ENCODE measurements around the gene SIGLEC10. TPM values are rescaled to one million over a fixed set of nuclear protein-coding genes. Genes with fewer than 3 reads are reported as not detected.
"Not testable (repeated sequence)": the region's sequence is repeated elsewhere in the genome, so short reads cannot be mapped to it uniquely, and the experiment has no call there.

SIGLEC10 gene
- total and polyA plus RNA-seq, 7 experiments from 2014 or later: 0.06 to 36.5 (median 0.51) TPM

GRCh38 chr19:51430221-51430620 lies 12.8 kb upstream of the SIGLEC10 start:
- no peaks in the 10 kb centered on the region for H3K36me3 ChIP-seq (ENCODE audit: control insufficient read depth in 2 of 3, insufficient read depth in 3 of 3, low read length in 3 of 3)
- H3K4me1 ChIP-seq (ENCODE audit: control insufficient read depth in 2 of 2, insufficient read depth in 2 of 2, low read length in 2 of 2): no peaks in the 10 kb centered on the region
- DNase-seq (no peak), ATAC-seq (no peak)
- Mint-ChIP-seq H3K4me3 (no peak overlapping the region), H3K27me3 (peaks cover 0 to 23% (median 4%) of the 10 kb centered on the region in 5 donors), H3K36me3 (no peaks in the 10 kb centered on the region), H3K27ac (no peak overlapping the region), H3K4me1 (peaks cover 0 to 4% (median 0%) of the 10 kb centered on the region in 7 donors), H3K9me3 (peaks cover 0 to 3% (median 0%) of the 10 kb centered on the region in 11 donors)
- H3K9me3 ChIP-seq (ENCODE audit: control insufficient read depth in 2 of 3, low read length in 3 of 3): no peaks in the 10 kb centered on the region
- H3K4me3 ChIP-seq (ENCODE audit: low read length): no peak overlapping the region
- H3K27ac ChIP-seq (ENCODE audit: low read depth, low read length): no peak overlapping the region
- ChIA-PET CTCF (no interaction called here), POLR2A (no interaction called here)
- no peaks in the 10 kb centered on the region for H3K27me3 ChIP-seq (ENCODE audit: control insufficient read depth in 2 of 2, insufficient read depth in 2 of 2, low read length in 2 of 2)
- intact Hi-C loops (cut with micrococcal nuclease): no loop called here

GRCh38 chr19:51427201-51427600 lies 9.8 kb upstream of the SIGLEC10 start:
- no peaks in the 10 kb centered on the region for H3K36me3 ChIP-seq (ENCODE audit: control insufficient read depth in 2 of 3, insufficient read depth in 3 of 3, low read length in 3 of 3)
- ChIA-PET CTCF (no interaction called here), POLR2A (no interaction called here)
- H3K4me1 Mint-ChIP-seq: peaks cover 0 to 4% (median 0%) of the 10 kb centered on the region in 7 donors
- intact Hi-C loops (cut with micrococcal nuclease): no loop called here
- DNase-seq (no peak), ATAC-seq (peak; percentile 52)
- no peaks in the 10 kb centered on the region for H3K9me3 ChIP-seq (ENCODE audit: control insufficient read depth in 2 of 3, low read length in 3 of 3)
- H3K9me3 Mint-ChIP-seq: peaks cover 0 to 4% (median 0%) of the 10 kb centered on the region in 11 donors
- no peak overlapping the region for H3K4me3 ChIP-seq (ENCODE audit: low read length)
- no peak overlapping the region for H3K4me3 Mint-ChIP-seq
- no peaks in the 10 kb centered on the region for H3K4me1 ChIP-seq (ENCODE audit: control insufficient read depth in 2 of 2, insufficient read depth in 2 of 2, low read length in 2 of 2)
- H3K36me3 Mint-ChIP-seq: no peaks in the 10 kb centered on the region
- no peak overlapping the region for H3K27ac ChIP-seq (ENCODE audit: low read depth, low read length)
- H3K27ac Mint-ChIP-seq: no peak overlapping the region
- H3K27me3 ChIP-seq (ENCODE audit: control insufficient read depth in 2 of 2, insufficient read depth in 2 of 2, low read length in 2 of 2): no peaks in the 10 kb centered on the region
- peaks cover 4 to 23% (median 10%) of the 10 kb centered on the region in 5 donors for H3K27me3 Mint-ChIP-seq

GRCh38 chr19:51422053-51422448 lies 4.6 kb upstream of the SIGLEC10 start:
- ChIA-PET CTCF (interaction anchor here (0.6 to 4.8 kb wide), 7 partner anchors 16 to 237 kb away, joined by 3 to 36 read pairs (median 4); no protein-coding TSS in a partner anchor), POLR2A (interaction anchor here (1.0 kb wide), 1 partner anchor 291 kb away, joined by 3 read pairs; no protein-coding TSS in a partner anchor)
- Mint-ChIP-seq H3K9me3 (peaks cover 0 to 8% (median 0%) of the 10 kb centered on the region in 11 donors), H3K27me3 (peaks cover 19 to 40% (median 31%) of the 10 kb centered on the region in 5 donors), H3K27ac (peak overlapping the region in 1 of 9 donors; percentile 2), H3K36me3 (no peaks in the 10 kb centered on the region), H3K4me3 (peak overlapping the region in 3 of 10 donors; percentile 4 to 12 (median 8)), H3K4me1 (peaks cover 0 to 11% (median 0%) of the 10 kb centered on the region in 7 donors)
- Histone ChIP-seq H3K36me3 (ENCODE audit: control insufficient read depth in 2 of 3, insufficient read depth in 3 of 3, low read length in 3 of 3) (no peaks in the 10 kb centered on the region), H3K4me1 (ENCODE audit: control insufficient read depth in 2 of 2, insufficient read depth in 2 of 2, low read length in 2 of 2) (no peaks in the 10 kb centered on the region), H3K9me3 (ENCODE audit: control insufficient read depth in 2 of 3, low read length in 3 of 3) (no peaks in the 10 kb centered on the region), H3K27ac (ENCODE audit: low read depth, low read length) (no peak overlapping the region), H3K4me3 (ENCODE audit: low read length) (no peak overlapping the region), H3K27me3 (ENCODE audit: control insufficient read depth in 2 of 2, insufficient read depth in 2 of 2, low read length in 2 of 2) (no peaks in the 10 kb centered on the region)
- DNase-seq (peak; percentile 41 to 96 (median 61)), ATAC-seq (peak; percentile 90)
- intact Hi-C loops (cut with micrococcal nuclease): loop anchor here (1.0 to 5.0 kb wide), 6 partner anchors 19 to 235 kb away; no protein-coding TSS in a partner anchor

GRCh38 chr19:51421229-51422052 lies 4.0 kb upstream of the SIGLEC10 start:
- no peak for ATAC-seq
- intact Hi-C loops (cut with micrococcal nuclease): loop anchor here (1.0 to 5.0 kb wide), 6 partner anchors 20 to 236 kb away; no protein-coding TSS in a partner anchor
- DNase-seq: no peak

GRCh38 chr19:51420511-51420910 lies 3.1 kb upstream of the SIGLEC10 start:
- H3K27ac Mint-ChIP-seq; POLR2A ChIA-PET; H3K4me1 ChIP-seq (ENCODE audit: control insufficient read depth in 2 of 2, insufficient read depth in 2 of 2, low read length in 2 of 2); H3K36me3 Mint-ChIP-seq; DNase-seq; H3K9me3 Mint-ChIP-seq; H3K4me3 ChIP-seq (ENCODE audit: low read length); H3K27ac ChIP-seq (ENCODE audit: low read depth, low read length); H3K4me3 Mint-ChIP-seq; H3K27me3 ChIP-seq (ENCODE audit: control insufficient read depth in 2 of 2, insufficient read depth in 2 of 2, low read length in 2 of 2); H3K36me3 ChIP-seq (ENCODE audit: control insufficient read depth in 2 of 3, insufficient read depth in 3 of 3, low read length in 3 of 3); H3K9me3 ChIP-seq (ENCODE audit: control insufficient read depth in 2 of 3, low read length in 3 of 3); ATAC-seq: not testable (repeated sequence)
- H3K4me1 Mint-ChIP-seq: peaks cover 0 to 12% (median 0%) of the 10 kb centered on the region in 7 donors
- intact Hi-C loops (cut with micrococcal nuclease): loop anchor here in 1 of 2 donors (5.0 kb wide), 1 partner anchor 187 kb away; no protein-coding TSS in a partner anchor
- CTCF ChIA-PET: interaction anchor here (0.7 to 4.8 kb wide), 9 partner anchors 18 to 276 kb away, joined by 3 to 36 read pairs (median 4); no protein-coding TSS in a partner anchor
- peaks cover 16 to 37% (median 30%) of the 10 kb centered on the region in 5 donors for H3K27me3 Mint-ChIP-seq

More at GRCh38 chr19:51421229-51422052, 4.0 kb upstream of the SIGLEC10 start:
- Mint-ChIP-seq H3K4me1 (peaks cover 0 to 12% (median 0%) of the 10 kb centered on the region in 7 donors), H3K27ac (no peak overlapping the region), H3K4me3 (peak overlapping the region in 1 of 10 donors; percentile 4), H3K27me3 (peaks cover 19 to 37% (median 30%) of the 10 kb centered on the region in 5 donors), H3K9me3 (peaks cover 0 to 8% (median 0%) of the 10 kb centered on the region in 11 donors), H3K36me3 (no peaks in the 10 kb centered on the region)
- H3K36me3 ChIP-seq (ENCODE audit: control insufficient read depth in 2 of 3, insufficient read depth in 3 of 3, low read length in 3 of 3): no peaks in the 10 kb centered on the region
- H3K27ac ChIP-seq (ENCODE audit: low read depth, low read length): no peak overlapping the region
- H3K4me3 ChIP-seq (ENCODE audit: low read length): no peak overlapping the region
- H3K27me3 ChIP-seq (ENCODE audit: control insufficient read depth in 2 of 2, insufficient read depth in 2 of 2, low read length in 2 of 2): no peaks in the 10 kb centered on the region
- no peaks in the 10 kb centered on the region for H3K4me1 ChIP-seq (ENCODE audit: control insufficient read depth in 2 of 2, insufficient read depth in 2 of 2, low read length in 2 of 2)
- H3K9me3 ChIP-seq (ENCODE audit: control insufficient read depth in 2 of 3, low read length in 3 of 3): no peaks in the 10 kb centered on the region
- ChIA-PET POLR2A (interaction anchor here (1.0 kb wide), 1 partner anchor 291 kb away, joined by 3 read pairs; no protein-coding TSS in a partner anchor), CTCF (interaction anchor here (0.6 to 4.8 kb wide), 10 partner anchors 17 to 237 kb away, joined by 3 to 36 read pairs (median 4); no protein-coding TSS in a partner anchor)

GRCh38 chr19:51418707-51419106 lies 1.3 kb upstream of the SIGLEC10 start:
- no peak overlapping the region for H3K4me3 Mint-ChIP-seq
- no peaks in the 10 kb centered on the region for H3K9me3 ChIP-seq (ENCODE audit: control insufficient read depth in 2 of 3, low read length in 3 of 3)
- POLR2A ChIA-PET: no interaction called here

More at GRCh38 chr19:51418707-51419106, 1.3 kb upstream of the SIGLEC10 start:
- no peak overlapping the region for H3K4me3 ChIP-seq (ENCODE audit: low read length)
- intact Hi-C loops (cut with micrococcal nuclease): no loop called here
- Mint-ChIP-seq H3K27ac (no peak overlapping the region), H3K9me3 (peaks cover 0 to 8% (median 0%) of the 10 kb centered on the region in 11 donors), H3K4me1 (peaks cover 0 to 12% (median 0%) of the 10 kb centered on the region in 7 donors), H3K27me3 (peaks cover 16 to 34% (median 30%) of the 10 kb centered on the region in 5 donors), H3K36me3 (no peaks in the 10 kb centered on the region)
- H3K27ac ChIP-seq (ENCODE audit: low read depth, low read length): no peak overlapping the region
- no peak for DNase-seq
- no peaks in the 10 kb centered on the region for H3K4me1 ChIP-seq (ENCODE audit: control insufficient read depth in 2 of 2, insufficient read depth in 2 of 2, low read length in 2 of 2)
- H3K36me3 ChIP-seq (ENCODE audit: control insufficient read depth in 2 of 3, insufficient read depth in 3 of 3, low read length in 3 of 3): no peaks in the 10 kb centered on the region
- no peak for ATAC-seq
- CTCF ChIA-PET: interaction anchor here (1.7 to 2.4 kb wide), 2 partner anchors 55 to 96 kb away, joined by 5 to 9 read pairs; no protein-coding TSS in a partner anchor
- no peaks in the 10 kb centered on the region for H3K27me3 ChIP-seq (ENCODE audit: control insufficient read depth in 2 of 2, insufficient read depth in 2 of 2, low read length in 2 of 2)

All from naive thymus-derived CD4-positive, alpha-beta T cell (primary cell).